Epidermal melanocyte (primary cell): Measurements from ENCODE around the gene CDX2.
"Not testable (repeated sequence)": the region's sequence is repeated elsewhere in the genome, so short reads cannot be mapped to it uniquely, and the experiment has no call there.

Source experiments
- DNase-seq: peaks from one replicate; pipeline ENCODE4 v3.0.0; 2011; ENCODE audit warnings: low spot score; ENCODE audit not compliant: insufficient read length

The CDX2 gene

DNA sequence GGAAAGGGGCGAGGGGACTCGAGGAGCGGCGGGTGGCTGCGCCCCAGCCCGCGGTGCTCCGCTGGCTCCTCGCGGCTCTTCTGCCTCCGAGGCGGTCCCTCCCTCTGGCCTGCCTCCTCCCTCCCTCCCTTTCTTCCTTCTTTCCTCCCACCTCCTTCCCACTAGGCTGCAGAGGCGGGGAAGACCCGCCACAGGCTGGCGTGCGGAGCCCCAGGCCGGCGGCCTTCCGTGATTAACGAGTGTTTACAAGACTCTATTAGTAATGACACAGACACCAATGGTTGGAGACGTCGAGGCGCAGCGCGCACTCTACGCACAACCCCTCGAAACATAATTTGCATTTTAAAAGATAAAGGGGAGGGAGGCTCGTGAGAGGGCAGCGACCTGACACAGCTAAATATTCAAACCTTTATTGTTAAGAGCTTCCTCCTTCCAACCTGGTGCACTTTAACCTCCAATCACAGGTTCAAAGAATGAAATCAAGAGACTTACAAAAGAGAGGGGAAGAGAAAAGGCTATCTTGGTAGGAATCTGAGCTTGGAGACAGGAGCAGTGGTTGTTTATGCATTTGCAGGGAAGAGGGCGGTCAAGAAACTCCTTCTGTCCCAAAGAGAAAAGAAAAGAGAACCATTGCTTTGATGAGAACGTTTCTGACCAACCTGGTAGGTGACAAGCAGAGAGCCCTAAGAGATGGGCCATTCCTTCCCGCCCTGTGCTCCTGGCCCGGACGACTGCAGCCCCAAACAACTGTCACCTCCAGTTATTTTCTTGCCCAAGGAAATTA lies at the start of gene CDX2:
TSS of gene CDX2 (minus strand) at position 234 of the 784 bp plus-strand sequence. CDS start 309 bp downstream, outside the sequence.
- DNase-seq, result no peak

DNA sequence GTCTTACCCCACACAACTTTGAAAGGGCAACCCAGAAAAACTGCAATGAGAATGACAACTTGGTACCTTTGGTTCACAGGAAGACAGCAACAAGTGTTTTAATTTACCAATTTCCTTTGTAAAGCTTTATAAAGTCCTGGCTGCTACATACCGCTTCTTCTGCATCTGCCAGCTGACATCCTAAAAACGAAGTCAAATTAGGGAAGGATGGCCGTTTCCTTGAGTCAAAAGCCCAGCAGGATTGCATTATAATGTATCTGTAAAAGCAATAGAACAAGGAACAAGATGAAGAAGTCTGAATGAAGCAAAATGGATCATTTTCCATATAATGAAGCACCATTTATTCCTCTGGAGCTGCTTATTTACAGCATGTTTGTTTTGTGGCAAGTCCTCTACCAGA lies 45.2 kb upstream of the CDX2 start:
- DNase-seq, result no peak

- no peak for DNase-seq
These were observed 44.4 kb upstream of the CDX2 start for GRCh38 chr13:28013482-28013881.

DNA sequence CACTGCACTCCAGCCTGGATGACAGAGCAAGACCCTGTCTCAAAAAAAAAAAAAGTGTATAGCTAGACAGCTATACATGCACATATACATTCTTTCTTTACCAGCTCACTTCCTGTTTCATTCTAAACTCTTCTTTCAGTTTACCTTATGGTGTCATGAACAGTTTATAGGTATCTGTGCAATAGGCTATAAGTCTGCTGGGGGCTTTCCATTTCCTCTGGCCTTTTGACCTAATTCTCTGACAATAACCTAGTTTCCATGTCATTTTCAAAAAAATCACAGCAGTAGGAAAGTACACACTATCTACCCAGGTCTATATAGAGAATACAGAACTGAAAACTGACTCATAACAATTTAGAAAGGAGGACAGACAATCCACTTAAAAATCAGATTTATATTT lies 43.8 kb upstream of the CDX2 start:
- DNase-seq, result no peak

- no peak for DNase-seq
These were observed 43.3 kb upstream of the CDX2 start for GRCh38 chr13:28012383-28012782.

GRCh38 chr13:28010046-28010445 lies 40.9 kb upstream of the CDX2 start:
- no peak for DNase-seq

DNA sequence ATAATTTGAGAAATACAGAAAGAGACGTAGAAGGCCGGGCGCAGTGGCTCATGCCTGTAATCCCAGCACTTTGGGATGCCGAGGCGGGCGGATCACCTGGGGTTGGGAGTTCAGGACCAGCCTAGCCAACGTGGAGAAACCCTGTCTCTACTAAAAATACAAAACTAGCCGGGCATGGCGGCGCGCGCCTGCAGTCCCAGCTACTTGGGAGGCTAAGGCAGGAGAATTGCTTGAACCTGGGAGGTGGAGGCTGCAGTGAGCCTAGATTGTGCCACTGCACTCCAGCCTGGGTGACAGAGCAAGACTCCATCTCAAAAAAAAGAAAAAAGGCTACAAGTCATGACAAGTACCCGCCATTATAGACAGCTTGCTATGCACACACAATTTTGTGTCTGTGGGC lies 35.9 kb upstream of the CDX2 start:
- not testable (repeated sequence) for DNase-seq

GRCh38 chr13:28002886-28003698 lies 34.0 kb upstream of the CDX2 start:
- no peak for DNase-seq

GRCh38 chr13:28001837-28002473 lies 32.8 kb upstream of the CDX2 start:
- DNase-seq, result no peak

- DNase-seq, result no peak
These were observed 31.9 kb upstream of the CDX2 start for GRCh38 chr13:28001049-28001448.

- DNase-seq, result no peak
These were observed 31.5 kb upstream of the CDX2 start for GRCh38 chr13:28000567-28000966.

- DNase-seq, result no peak
These were observed 28.9 kb upstream of the CDX2 start for GRCh38 chr13:27997904-27998522.

DNA sequence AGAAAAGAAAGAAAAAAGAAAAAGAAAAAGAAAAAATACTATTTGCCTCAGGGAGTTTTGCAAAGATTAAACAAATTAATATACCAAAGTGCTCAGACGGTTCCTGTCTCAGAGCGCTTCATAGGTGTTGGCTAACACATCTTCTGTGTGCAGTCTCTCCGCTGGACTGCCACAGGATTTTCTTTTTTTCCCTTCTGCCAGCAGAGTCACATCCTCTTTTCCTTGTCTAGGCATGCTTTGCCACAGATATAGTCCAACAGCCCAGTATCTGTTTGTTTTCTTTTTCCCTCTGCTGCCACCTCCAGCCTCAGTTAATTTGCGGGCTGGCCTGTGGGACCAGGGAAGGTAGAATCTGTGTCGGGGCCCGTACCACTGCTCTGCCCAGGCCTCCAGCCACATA lies 22.8 kb upstream of the CDX2 start:
- no peak for DNase-seq

GRCh38 chr13:27988520-27988919 lies 19.4 kb upstream of the CDX2 start, which contains the start of gene URAD:
Gene URAD (minus strand): TSS chr13:27988693. CDS start chr13:27988637, 56 bp downstream.
- no peak for DNase-seq

- DNase-seq, result no peak
These were observed 16.5 kb upstream of the CDX2 start for GRCh38 chr13:27985600-27985999.

GRCh38 chr13:27982361-27982760 lies 13.2 kb upstream of the CDX2 start:
- DNase-seq, result no peak

GRCh38 chr13:27981006-27981708 lies 12.0 kb upstream of the CDX2 start:
- no peak for DNase-seq

- DNase-seq, result no peak
These were observed 11.3 kb upstream of the CDX2 start for GRCh38 chr13:27980280-27980998.

DNA sequence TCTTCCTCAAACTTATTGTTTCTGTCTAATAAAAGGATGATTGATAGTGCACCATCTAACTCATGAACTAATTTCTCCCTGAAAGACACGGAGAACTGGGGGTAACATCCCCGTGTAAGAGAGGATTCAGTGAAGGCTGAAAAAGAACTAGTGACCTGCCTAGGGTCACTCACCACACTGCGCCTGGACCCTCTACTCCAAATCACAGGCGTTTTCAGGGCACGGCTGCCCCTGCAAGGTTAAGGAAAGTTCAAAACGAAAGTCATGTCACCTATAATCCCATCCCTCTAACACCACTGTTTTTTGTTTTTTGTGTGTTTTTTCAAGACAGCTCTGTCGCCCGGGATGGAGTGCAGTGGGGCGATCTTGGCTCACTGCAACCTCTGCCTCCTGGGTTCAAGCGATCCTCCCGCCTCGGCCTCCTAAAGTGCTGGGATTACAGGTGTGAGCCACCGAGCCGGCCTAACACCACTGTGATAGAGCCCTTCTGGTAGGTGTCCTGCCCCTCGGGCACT lies 10.7 kb upstream of the CDX2 start:
- no peak for DNase-seq

GRCh38 chr13:27979001-27979643 lies 10.0 kb upstream of the CDX2 start:
- no peak for DNase-seq
